H9 (cell line): Measurements from ENCODE around the gene CCDC33. TPM values are rescaled to one million over a fixed set of nuclear protein-coding genes. Genes with fewer than 3 reads are reported as not detected.

Source experiments
- DNase-seq: peaks from one replicate; pipeline ENCODE4 v3.0.0-alpha.2; 2017
- H2AFZ ChIP-seq: one replicate; pipeline ENCODE4 v1.6.1; 2013; ENCODE audit warnings: mild to moderate bottlenecking, low read length, control low read depth, moderate library complexity
- H2AK5ac ChIP-seq: 2 replicates; pipeline ENCODE4 v1.6.1; 2013; ENCODE audit warnings: low read length, control low read depth, mixed read lengths; ENCODE audit not compliant: insufficient read length
- H2BK120ac ChIP-seq: one replicate; pipeline ENCODE4 v1.6.1; 2013; ENCODE audit warnings: low read depth, mild to moderate bottlenecking, low read length, control low read depth, inconsistent platforms; ENCODE audit not compliant: poor library complexity, severe bottlenecking
- H2BK12ac ChIP-seq: 2 replicates; pipeline ENCODE4 v1.6.1; 2013; ENCODE audit warnings: low read length, control low read depth, mixed read lengths, low read depth; ENCODE audit not compliant: insufficient read length
- H2BK15ac ChIP-seq: 2 replicates; pipeline ENCODE4 v1.6.1; 2013; ENCODE audit warnings: low read depth, low read length, control low read depth
- H2BK20ac ChIP-seq: one replicate; pipeline ENCODE4 v1.6.1; 2013; ENCODE audit warnings: low read depth, mild to moderate bottlenecking, low read length, control low read depth, inconsistent platforms; ENCODE audit not compliant: poor library complexity, severe bottlenecking
- H2BK5ac ChIP-seq: 2 replicates; pipeline ENCODE4 v1.6.1; 2013; ENCODE audit warnings: low read length, control low read depth, mixed read lengths; ENCODE audit not compliant: insufficient read length
- H3K14ac ChIP-seq: 2 replicates; pipeline ENCODE4 v1.6.1; 2013; ENCODE audit warnings: low read length, control low read depth; ENCODE audit not compliant: insufficient read depth
- H3K18ac ChIP-seq: 2 replicates; pipeline ENCODE4 v1.6.1; 2013; ENCODE audit warnings: low read depth, mild to moderate bottlenecking, mixed read lengths, low read length, control low read depth; ENCODE audit not compliant: insufficient read length
- H3K23ac ChIP-seq: 2 replicates; pipeline ENCODE4 v1.6.1; 2013; ENCODE audit warnings: low read length, control low read depth, mixed read lengths, low read depth; ENCODE audit not compliant: insufficient read length
- H3K23me2 ChIP-seq: 2 replicates; pipeline ENCODE4 v1.6.1; 2013; ENCODE audit warnings: low read depth, mild to moderate bottlenecking, mixed read lengths, low read length, control low read depth; ENCODE audit not compliant: insufficient read length, poor library complexity, severe bottlenecking
- H3K27ac ChIP-seq: 2 replicates; pipeline ENCODE4 v1.5.1; 2013; ENCODE audit warnings: low read length, control low read depth, mixed read lengths, low read depth; ENCODE audit not compliant: insufficient read length
- H3K27me3 ChIP-seq: 2 replicates; pipeline ENCODE4 v1.6.1; 2013; ENCODE audit warnings: low read length, control low read depth, inconsistent platforms; ENCODE audit not compliant: insufficient read depth
- H3K4ac ChIP-seq: 2 replicates; pipeline ENCODE4 v1.6.1; 2013; ENCODE audit warnings: low read depth, mild to moderate bottlenecking, control low read depth, inconsistent platforms, low read length, moderate library complexity
- H3K4me1 ChIP-seq: 2 replicates; pipeline ENCODE4 v1.6.1; 2013; ENCODE audit warnings: low read length, control low read depth, inconsistent platforms; ENCODE audit not compliant: insufficient read depth
- H3K4me2 ChIP-seq: 2 replicates; pipeline ENCODE4 v1.6.1; 2013; ENCODE audit warnings: low read length, control low read depth, mixed read lengths; ENCODE audit not compliant: insufficient read length, insufficient read depth
- H3K56ac ChIP-seq: 2 replicates; pipeline ENCODE4 v1.6.1; 2013; ENCODE audit warnings: low read depth, mild to moderate bottlenecking, mixed read lengths, low read length, control low read depth; ENCODE audit not compliant: insufficient read length
- H3K79me1 ChIP-seq: 2 replicates; pipeline ENCODE4 v1.6.1; 2013; ENCODE audit warnings: low read depth, mild to moderate bottlenecking, moderate library complexity, low read length, control low read depth, inconsistent platforms; ENCODE audit not compliant: insufficient read depth, poor library complexity, severe bottlenecking
- H3K79me2 ChIP-seq: 2 replicates; pipeline ENCODE4 v1.6.1; 2013; ENCODE audit warnings: low read length, control low read depth, inconsistent platforms; ENCODE audit not compliant: insufficient read depth
- H3K9ac ChIP-seq: 2 replicates; pipeline ENCODE4 v1.6.1; 2013; ENCODE audit warnings: low read length, control low read depth, mixed read lengths; ENCODE audit not compliant: insufficient read length; ENCODE audit errors: extremely low read depth
- H3K9me3 ChIP-seq: one replicate; pipeline ENCODE4 v1.6.1; 2013; ENCODE audit warnings: low read depth, low read length, inconsistent platforms; ENCODE audit not compliant: control insufficient read depth
- H3T11ph ChIP-seq: one replicate; pipeline ENCODE4 v1.6.1; 2013; ENCODE audit warnings: mild to moderate bottlenecking, low read length, control low read depth, inconsistent platforms
- H4K20me1 ChIP-seq: one replicate; pipeline ENCODE4 v1.6.1; 2013; ENCODE audit not compliant: control insufficient read depth, insufficient read length, insufficient read depth
- H4K5ac ChIP-seq: 2 replicates; pipeline ENCODE4 v1.6.1; 2013; ENCODE audit warnings: low read depth, mild to moderate bottlenecking, mixed read lengths, low read length, control low read depth; ENCODE audit not compliant: insufficient read length
- H4K8ac ChIP-seq: replicated peaks from 2 replicates; pipeline ENCODE4 v1.6.1; 2013; ENCODE audit warnings: low read length, control low read depth, mixed read lengths, low read depth; ENCODE audit not compliant: insufficient read length
- H4K91ac ChIP-seq: 2 replicates; pipeline ENCODE4 v1.6.1; 2013; ENCODE audit warnings: low read depth, mild to moderate bottlenecking, moderate library complexity, mixed read lengths, low read length, control low read depth; ENCODE audit not compliant: insufficient read length
- H3K27ac Mint-ChIP-seq, 3 experiments: 2 replicates in 2 of 3; 3 replicates in 1 of 3; pipeline ENCODE4 v1.8.0; 2020 to 2021; ENCODE audit warnings: mixed read lengths in 3 of 3, mild to moderate bottlenecking in 1 of 3, moderate library complexity in 1 of 3
- H3K27me3 Mint-ChIP-seq: 2 replicates; pipeline ENCODE4 v1.8.0; 2021; ENCODE audit warnings: low read depth, mild to moderate bottlenecking, moderate library complexity, mixed read lengths
- H3K36me3 Mint-ChIP-seq, 3 experiments: 2 replicates in 2 of 3; 3 replicates in 1 of 3; pipeline ENCODE4 v1.8.0; 2020 to 2021; ENCODE audit warnings: low read depth in 3 of 3, mixed read lengths in 3 of 3; ENCODE audit not compliant: insufficient read depth in 1 of 3
- H3K4me1 Mint-ChIP-seq, 2 experiments: 2 replicates each; pipeline ENCODE4 v1.8.0; 2020; ENCODE audit warnings: mixed read lengths in 2 of 2
- H3K4me3 Mint-ChIP-seq, 2 experiments: 2 replicates in 1 of 2; 3 replicates in 1 of 2; pipeline ENCODE4 v1.8.0; 2020 to 2021; ENCODE audit warnings: mild to moderate bottlenecking in 2 of 2, mixed read lengths in 2 of 2, moderate library complexity in 1 of 2
- H3K9me3 Mint-ChIP-seq, 2 experiments: 2 replicates in 1 of 2; 3 replicates in 1 of 2; pipeline ENCODE4 v1.8.0; 2020; ENCODE audit warnings: mild to moderate bottlenecking in 2 of 2, mixed read lengths in 2 of 2, moderate library complexity in 1 of 2
- CTCF ChIP-seq: fragments of 200-600 bp; sonication (generic); conservative IDR thresholded peaks from 3 replicates; pipeline ENCODE4 v1.8.0; 2021; ENCODE audit warnings: antibody characterized with exemption, mild to moderate bottlenecking
- WGBS: extraction: QIAGEN DNeasy Blood & Tissue Kit; methylation state at CpG from one replicate; pipeline ENCODE4 v1.1.7; 2013; ENCODE audit warnings: missing lambda C conversion rate, low lambda C conversion rate, mixed read lengths; ENCODE audit not compliant: insufficient read length; ENCODE audit errors: extremely low coverage; 5-methylcytosine and 5-hydroxymethylcytosine counted together
- total RNA-seq: library from RNA; stranded (reverse); gene quantifications from 2 replicates; pipeline ENCODE4 v1.2.1, GENCODE V29; 2021

CCDC33 gene
- total RNA-seq, 1 experiment from 2014 or later, result 4.6 TPM

DNA sequence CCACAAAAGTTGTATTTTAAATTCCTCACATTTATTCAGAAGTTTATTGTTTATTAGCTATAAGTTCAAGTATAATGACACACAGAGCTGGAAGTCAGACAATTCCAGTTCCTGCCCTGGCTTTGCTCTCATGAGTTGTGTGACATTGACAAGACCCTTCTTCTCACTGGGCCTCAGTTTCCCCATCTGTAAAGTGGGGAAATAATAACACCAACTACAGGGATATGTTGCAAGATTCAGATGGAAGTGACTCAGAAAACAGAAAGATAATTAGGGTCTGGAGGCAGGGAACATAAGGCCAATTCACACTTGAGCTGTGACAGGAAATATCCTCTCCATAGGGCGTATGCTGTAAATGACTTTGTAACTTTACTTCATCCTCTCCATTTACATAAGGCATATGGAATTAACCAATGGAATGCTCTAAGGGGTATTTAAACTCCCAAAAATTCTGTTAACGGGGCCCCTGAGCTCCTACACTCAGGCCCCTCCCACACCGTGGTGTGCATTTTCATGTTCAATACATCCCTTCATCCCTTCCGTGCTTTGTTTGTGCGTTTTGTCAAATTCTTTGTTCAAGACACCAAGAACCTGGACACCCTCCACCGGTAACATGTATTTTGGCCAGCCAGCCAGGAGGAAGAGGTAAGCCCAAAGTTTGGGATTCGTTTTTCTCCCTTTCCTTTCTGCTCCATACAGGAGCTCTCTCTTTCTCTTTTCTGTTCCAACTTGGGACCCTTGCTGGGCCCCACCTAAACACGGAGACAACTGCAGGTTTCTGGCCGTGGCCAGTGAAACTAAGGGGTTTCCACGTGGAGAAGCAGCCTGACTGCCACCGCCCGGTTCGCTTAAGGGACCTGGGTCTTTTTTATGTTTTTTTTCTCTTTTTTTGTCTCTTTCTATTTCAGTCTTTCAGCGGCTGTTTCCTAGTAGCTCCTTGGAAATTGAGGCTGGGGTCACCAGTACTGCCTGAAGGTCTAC lies 114.5 kb downstream of the CCDC33 start:
- no peak overlapping the region for H3K9ac ChIP-seq
- no peak overlapping the region for H3K14ac ChIP-seq
- no peak for TF ChIP-seq CTCF
- H3K4me3 Mint-ChIP-seq, result no peak overlapping the region
- no peak overlapping the region for H4K8ac ChIP-seq
- H2AK5ac ChIP-seq, result no peak overlapping the region
- H3K4ac ChIP-seq, result no peak overlapping the region
- no peaks in the 10 kb centered on the region for H3K23me2 ChIP-seq
- H3K4me1 Mint-ChIP-seq, result peaks cover 19 to 22% of the 10 kb centered on the region in 2 experiments
- no peak overlapping the region for H4K5ac ChIP-seq
- peaks cover 17 to 27% (median 19%) of the 10 kb centered on the region in 3 experiments for H3K36me3 Mint-ChIP-seq
- H2AFZ ChIP-seq, result no peak overlapping the region
- H3K18ac ChIP-seq, result no peak overlapping the region
- no peaks in the 10 kb centered on the region for H4K20me1 ChIP-seq
- H2BK12ac ChIP-seq, result no peak overlapping the region
- no peak overlapping the region for H3K23ac ChIP-seq
- no peaks in the 10 kb centered on the region for H3K9me3 ChIP-seq
- H2BK20ac ChIP-seq, result no peak overlapping the region
- WGBS, result no CpG with 5 or more reads among the region's 14 CpGs
- H3K27me3 ChIP-seq, result no peaks in the 10 kb centered on the region
- H3K9me3 Mint-ChIP-seq, result peaks cover 24 to 30% of the 10 kb centered on the region in 2 experiments
- no peak overlapping the region for H2BK5ac ChIP-seq
- H2BK15ac ChIP-seq, result no peak overlapping the region
- H3K79me1 ChIP-seq, result no peaks in the 10 kb centered on the region
- H4K91ac ChIP-seq, result no peak overlapping the region
- DNase-seq, result no peak
- no peak overlapping the region for H3K27ac ChIP-seq
- H3K27me3 Mint-ChIP-seq, result peaks cover 7% of the 10 kb centered on the region
- no peak overlapping the region for H3K56ac ChIP-seq
- no peak overlapping the region for H2BK120ac ChIP-seq
- H3K79me2 ChIP-seq, result no peaks in the 10 kb centered on the region
- H3K27ac Mint-ChIP-seq, result peak overlapping the region in 2 of 3 experiments; percentile 22 to 26; a peak in 3 of 7 replicates
- H3K4me2 ChIP-seq, result no peak overlapping the region
- peaks cover 8% of the 10 kb centered on the region; the same call in 1 of the 2 replicates for H3K4me1 ChIP-seq
- no peak overlapping the region for H3T11ph ChIP-seq
